Activated naive CD4-positive, alpha-beta T cell treated with anti-CD3 and anti-CD28 coated beads, Interleukin-2, amount 50 U/mL, for 24 hours (primary cell): ENCODE results near the gene GRB14.
"Not testable (repeated sequence)": the region's sequence is repeated elsewhere in the genome, so short reads cannot be mapped to it uniquely, and the experiment has no call there.

Experiments used
- H3K27ac Mint-ChIP-seq: one replicate; pipeline ENCODE4 v1.8.0; 2021; ENCODE audit warnings: mild to moderate bottlenecking, mixed read lengths
- H3K27me3 Mint-ChIP-seq: one replicate; pipeline ENCODE4 v1.8.0; 2021; ENCODE audit warnings: mixed read lengths
- H3K36me3 Mint-ChIP-seq: one replicate; pipeline ENCODE4 v1.8.0; 2021; ENCODE audit warnings: mixed read lengths
- H3K4me1 Mint-ChIP-seq: one replicate; pipeline ENCODE4 v1.8.0; 2021; ENCODE audit warnings: mixed read lengths
- H3K4me3 Mint-ChIP-seq: one replicate; pipeline ENCODE4 v1.8.0; 2021; ENCODE audit warnings: mild to moderate bottlenecking, mixed read lengths
- H3K9me3 Mint-ChIP-seq: one replicate; pipeline ENCODE4 v1.8.0; 2021; ENCODE audit warnings: mixed read lengths

GRB14 gene

DNA sequence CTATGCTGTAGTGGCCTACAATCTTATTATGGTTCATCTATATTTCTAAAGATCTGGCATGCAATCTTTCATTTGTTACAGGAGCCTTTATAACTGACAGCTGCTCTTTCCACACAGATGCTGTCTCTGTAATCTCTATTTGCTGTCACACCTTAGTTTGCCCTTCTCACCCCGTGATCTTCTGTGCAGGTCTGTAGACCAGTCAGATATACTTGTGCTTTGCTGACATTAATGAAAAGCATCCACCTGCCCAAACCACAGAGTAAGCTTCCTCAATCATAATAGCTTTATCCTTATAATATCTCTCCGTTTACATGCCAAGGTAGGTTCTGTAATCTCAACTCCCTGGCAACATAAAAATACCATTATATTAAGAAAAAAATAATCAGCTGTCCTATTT, 122.4 kb downstream of the GRB14 start:
- Mint-ChIP-seq H3K27ac (no peak overlapping the region), H3K4me3 (no peak overlapping the region), H3K27me3 (no peaks in the 10 kb centered on the region), H3K4me1 (no peaks in the 10 kb centered on the region), H3K9me3 (no peaks in the 10 kb centered on the region), H3K36me3 (no peaks in the 10 kb centered on the region)

DNA sequence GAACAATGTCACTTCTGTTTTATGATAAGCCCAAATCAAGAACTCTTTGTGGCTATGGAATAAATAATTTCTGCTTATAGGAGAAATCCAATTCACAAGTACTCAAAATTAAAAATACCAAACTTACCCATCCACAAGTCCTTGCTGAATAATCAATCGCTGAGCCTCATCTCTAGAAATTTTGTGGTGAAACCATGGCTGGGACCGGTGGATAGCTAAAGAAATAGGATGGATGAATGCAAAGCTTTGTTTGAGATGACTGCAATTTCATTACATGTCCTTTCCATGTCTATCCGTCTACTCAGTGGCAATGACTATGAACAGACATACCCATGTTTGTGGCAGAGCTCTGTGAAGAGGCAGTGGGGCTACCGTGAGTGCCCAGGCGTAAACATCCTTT, 124.4 kb downstream of the GRB14 start:
- Mint-ChIP-seq H3K27me3 (no peaks in the 10 kb centered on the region), H3K9me3 (no peaks in the 10 kb centered on the region), H3K36me3 (no peaks in the 10 kb centered on the region), H3K27ac (no peak overlapping the region), H3K4me1 (no peaks in the 10 kb centered on the region), H3K4me3 (no peak overlapping the region)

DNA sequence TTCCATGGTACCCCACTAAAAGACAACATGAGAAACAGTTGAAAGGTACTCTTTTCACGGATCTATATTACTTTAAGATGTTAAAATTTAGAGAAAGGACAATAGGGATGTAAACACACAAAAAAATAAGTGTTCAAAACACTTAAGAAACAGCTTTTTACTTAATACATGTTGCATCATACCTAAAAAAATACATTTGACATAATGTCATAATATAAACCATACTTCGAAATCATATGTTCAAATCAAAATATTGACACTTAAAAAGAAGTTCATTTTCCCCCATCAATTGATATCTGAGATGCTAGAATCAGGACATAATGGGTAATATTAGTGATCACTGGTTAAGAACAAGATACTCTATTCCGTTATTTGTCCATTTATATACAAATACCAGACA, 124.9 kb downstream of the GRB14 start:
- H3K4me1 Mint-ChIP-seq: no peaks in the 10 kb centered on the region
- no peaks in the 10 kb centered on the region for H3K36me3 Mint-ChIP-seq
- no peaks in the 10 kb centered on the region for H3K9me3 Mint-ChIP-seq
- no peaks in the 10 kb centered on the region for H3K27me3 Mint-ChIP-seq
- no peak overlapping the region for H3K4me3 Mint-ChIP-seq
- no peak overlapping the region for H3K27ac Mint-ChIP-seq

DNA sequence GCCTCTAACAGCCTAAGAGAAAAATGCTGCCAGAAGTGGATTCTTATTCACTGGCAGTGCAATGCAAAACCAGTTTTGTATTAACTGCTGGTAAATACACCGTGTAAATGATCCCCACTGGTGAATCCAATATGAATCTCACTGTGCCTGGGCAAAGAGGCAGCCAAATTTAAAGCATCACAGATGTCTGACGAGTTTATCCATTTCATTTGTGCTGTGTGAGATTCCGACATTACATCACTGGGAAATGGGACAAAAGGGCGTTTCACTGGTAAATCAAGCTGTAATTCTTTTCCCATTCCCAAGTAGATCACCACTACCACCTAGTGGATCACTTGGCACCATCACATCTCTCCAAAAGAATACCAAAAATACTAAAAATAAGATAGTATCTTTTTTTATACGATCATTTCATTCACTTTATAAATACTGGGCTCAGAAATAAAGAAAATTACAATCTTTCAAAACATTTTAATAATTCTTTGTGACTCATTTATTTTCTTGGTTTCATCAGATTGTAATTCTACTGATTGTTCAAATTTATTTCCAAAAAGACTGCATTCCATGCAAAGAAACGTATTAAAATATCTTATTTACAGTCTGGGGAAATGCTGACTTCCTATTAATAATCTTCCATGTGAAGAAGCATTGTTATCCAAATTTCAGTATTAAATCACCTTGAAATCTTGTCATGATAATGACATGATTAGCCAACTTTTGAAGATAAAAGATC, 125.6 kb downstream of the GRB14 start:
- Mint-ChIP-seq H3K9me3 (no peaks in the 10 kb centered on the region), H3K4me3 (no peak overlapping the region), H3K27ac (no peak overlapping the region), H3K36me3 (no peaks in the 10 kb centered on the region), H3K4me1 (no peaks in the 10 kb centered on the region), H3K27me3 (no peaks in the 10 kb centered on the region)

DNA sequence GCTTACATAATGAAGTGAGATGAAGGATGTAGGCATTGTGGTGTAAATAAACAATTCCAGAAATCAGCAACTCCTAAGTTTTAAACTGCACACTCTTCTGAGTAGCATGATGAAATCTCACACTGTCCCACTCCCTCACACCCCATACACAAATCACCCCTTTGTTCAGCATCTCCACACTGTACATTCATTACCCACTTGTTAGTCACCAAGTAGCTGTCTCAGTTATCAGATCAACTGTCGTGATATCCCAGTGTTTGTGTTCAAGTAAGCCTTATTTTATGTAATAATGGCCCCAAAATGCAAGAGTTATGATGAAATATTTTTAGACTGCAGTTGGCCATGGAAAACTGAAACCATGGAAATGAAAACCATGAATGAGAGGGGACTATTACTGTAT, 135.7 kb downstream of the GRB14 start:
- Mint-ChIP-seq H3K4me3 (no peak overlapping the region), H3K9me3 (no peaks in the 10 kb centered on the region), H3K27ac (no peak overlapping the region), H3K27me3 (no peaks in the 10 kb centered on the region), H3K4me1 (no peaks in the 10 kb centered on the region), H3K36me3 (no peaks in the 10 kb centered on the region)

DNA sequence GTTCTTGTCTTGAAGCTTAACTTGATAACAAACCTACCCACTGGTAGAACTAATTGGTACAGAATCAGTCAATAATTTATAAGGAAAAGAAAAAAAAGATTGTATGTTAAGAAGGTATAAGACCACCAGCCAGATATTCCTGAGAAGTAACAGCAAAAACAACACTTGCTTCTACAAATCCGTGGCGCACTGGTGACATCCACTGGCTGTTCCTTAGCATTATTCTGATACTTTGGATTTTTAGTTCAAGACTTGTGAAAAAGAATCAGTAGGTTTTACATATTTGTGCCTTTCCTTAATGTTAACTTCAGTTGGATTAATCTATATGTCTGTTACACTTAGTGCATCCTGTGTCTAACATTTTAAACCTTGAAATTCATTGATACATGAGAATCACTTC, 141.8 kb downstream of the GRB14 start:
- H3K27ac Mint-ChIP-seq: no peak overlapping the region
- H3K4me1 Mint-ChIP-seq: no peaks in the 10 kb centered on the region
- no peaks in the 10 kb centered on the region for H3K36me3 Mint-ChIP-seq
- H3K27me3 Mint-ChIP-seq: no peaks in the 10 kb centered on the region
- no peaks in the 10 kb centered on the region for H3K9me3 Mint-ChIP-seq
- no peak overlapping the region for H3K4me3 Mint-ChIP-seq

DNA sequence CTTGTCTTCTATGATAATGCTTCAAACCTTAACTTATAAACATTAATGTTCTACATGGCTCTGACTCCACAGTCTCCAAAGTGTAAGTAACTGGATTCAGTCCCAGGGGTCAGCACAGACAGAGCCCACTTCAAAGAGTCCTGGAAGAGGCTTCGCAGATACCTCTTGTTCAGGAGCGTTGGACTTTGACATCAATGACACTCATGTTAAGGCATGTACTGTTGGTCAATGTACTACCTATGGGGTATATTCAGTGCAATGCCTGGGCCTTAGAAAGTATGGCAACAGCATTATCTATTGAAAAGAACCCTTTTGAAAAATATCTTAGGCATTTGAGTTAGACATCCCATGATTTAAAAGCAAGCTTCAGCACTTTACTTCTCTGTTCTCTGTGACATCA, 143.1 kb downstream of the GRB14 start:
- Mint-ChIP-seq H3K9me3 (no peaks in the 10 kb centered on the region), H3K4me1 (no peaks in the 10 kb centered on the region), H3K27me3 (no peaks in the 10 kb centered on the region), H3K4me3 (no peak overlapping the region), H3K36me3 (no peaks in the 10 kb centered on the region), H3K27ac (no peak overlapping the region)

DNA sequence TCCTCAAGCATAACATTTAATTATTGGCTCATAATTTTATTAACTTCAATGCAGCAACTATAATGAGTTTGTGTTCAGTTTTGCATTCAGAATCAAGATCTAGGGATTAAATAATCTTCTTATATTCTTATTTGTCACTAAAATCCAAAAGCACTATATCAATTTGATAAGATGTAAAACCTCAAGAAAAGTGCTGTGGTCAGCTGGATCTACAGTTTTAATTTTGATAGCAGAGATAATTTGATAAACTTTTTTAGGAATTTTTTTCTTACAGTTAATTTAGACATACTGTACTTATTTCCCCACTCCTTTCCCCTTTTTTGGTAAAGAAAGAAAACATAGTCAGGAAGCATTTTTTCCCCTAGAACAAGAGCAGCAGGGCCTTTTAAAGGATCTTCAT, 146.4 kb downstream of the GRB14 start:
- Mint-ChIP-seq H3K27ac (no peak overlapping the region), H3K4me3 (no peak overlapping the region), H3K9me3 (peaks cover 8% of the 10 kb centered on the region), H3K36me3 (no peaks in the 10 kb centered on the region), H3K27me3 (no peaks in the 10 kb centered on the region), H3K4me1 (no peaks in the 10 kb centered on the region)

DNA sequence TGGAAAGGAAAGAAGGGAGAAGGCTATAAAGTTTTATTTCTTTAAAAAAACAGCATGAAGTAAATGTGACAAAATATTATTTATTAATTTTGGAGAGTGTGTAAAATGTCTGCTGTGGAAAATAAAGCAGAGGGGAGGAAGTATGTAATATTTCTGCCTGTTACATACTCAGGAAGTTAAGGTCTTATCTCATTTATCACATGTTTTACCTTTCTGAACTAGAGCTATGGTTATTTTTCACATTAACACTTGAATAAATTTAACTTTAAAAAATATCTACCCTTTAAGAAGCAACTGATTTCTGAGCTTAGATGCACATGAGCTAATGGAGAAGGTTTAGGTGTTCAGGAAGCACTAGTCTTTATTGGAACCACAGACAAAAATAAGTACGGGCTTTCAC, 148.3 kb downstream of the GRB14 start:
- Mint-ChIP-seq H3K27ac (no peak overlapping the region), H3K27me3 (no peaks in the 10 kb centered on the region), H3K4me3 (no peak overlapping the region), H3K4me1 (no peaks in the 10 kb centered on the region), H3K9me3 (peaks cover 8% of the 10 kb centered on the region), H3K36me3 (no peaks in the 10 kb centered on the region)

DNA sequence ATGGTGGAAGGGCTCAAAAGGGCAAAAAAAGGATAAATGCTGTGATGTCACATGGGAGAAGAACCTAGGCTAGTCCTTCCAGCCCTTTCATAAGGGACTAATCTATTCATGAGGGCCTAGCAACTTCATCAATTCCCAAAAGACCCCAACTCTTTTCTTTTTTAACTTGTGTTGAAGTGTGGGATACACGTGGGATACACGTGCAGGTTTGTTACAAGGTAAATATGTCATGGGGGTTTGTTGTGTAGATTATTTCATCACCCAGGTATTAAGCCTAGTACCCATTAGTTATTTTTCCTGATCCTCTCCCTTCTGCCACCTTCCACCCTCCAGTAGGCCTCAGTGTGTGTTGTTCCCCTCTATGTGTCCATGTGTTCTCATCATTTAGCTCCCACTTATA, 156.2 kb downstream of the GRB14 start:
- not testable (repeated sequence) for H3K27me3 Mint-ChIP-seq, H3K9me3 Mint-ChIP-seq, H3K27ac Mint-ChIP-seq, H3K36me3 Mint-ChIP-seq, H3K4me1 Mint-ChIP-seq, H3K4me3 Mint-ChIP-seq

DNA sequence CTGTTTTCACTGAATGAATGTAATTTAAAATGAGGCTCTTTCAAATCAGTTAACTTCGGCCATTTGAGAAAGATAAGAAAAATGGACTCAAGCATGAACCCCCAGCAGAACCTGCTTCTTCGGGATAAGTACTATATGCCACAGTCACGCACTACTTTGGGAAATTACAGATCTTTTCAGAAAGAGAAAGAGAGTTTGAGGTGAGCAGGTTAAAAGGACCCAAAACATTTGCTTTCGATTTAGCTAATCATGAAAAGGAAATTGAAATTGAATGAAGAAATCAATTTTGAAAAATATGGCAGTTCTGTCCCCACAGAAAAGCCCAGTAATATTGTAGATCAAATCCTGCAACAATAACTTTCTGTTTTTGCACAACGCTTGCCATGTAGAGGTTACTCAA, 156.9 kb downstream of the GRB14 start:
- Mint-ChIP-seq H3K9me3 (peaks cover 6% of the 10 kb centered on the region), H3K4me3 (no peak overlapping the region), H3K27me3 (no peaks in the 10 kb centered on the region), H3K4me1 (no peaks in the 10 kb centered on the region), H3K27ac (no peak overlapping the region), H3K36me3 (no peaks in the 10 kb centered on the region)

DNA sequence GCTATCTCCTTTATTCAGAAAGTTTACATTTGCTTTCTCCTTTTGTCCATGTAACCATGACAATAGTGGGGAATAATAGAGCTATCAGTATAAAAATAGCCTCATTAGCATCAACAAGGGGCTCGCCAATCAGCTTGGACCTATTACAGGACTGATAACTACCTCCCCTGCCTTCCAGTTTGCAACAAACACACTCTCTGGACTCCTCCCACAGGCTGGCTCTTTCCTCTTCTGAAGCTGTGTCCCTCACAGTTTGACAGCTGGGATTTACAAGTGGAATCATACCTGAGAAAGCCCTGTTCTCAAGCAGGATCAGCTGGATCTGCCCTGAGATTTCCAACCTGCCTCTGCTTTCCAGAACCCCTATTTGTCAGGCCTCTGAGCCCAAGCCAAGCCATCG, 162.5 kb downstream of the GRB14 start:
- Mint-ChIP-seq H3K27ac (no peak overlapping the region), H3K9me3 (peaks cover 6% of the 10 kb centered on the region), H3K4me1 (no peaks in the 10 kb centered on the region), H3K4me3 (no peak overlapping the region), H3K27me3 (no peaks in the 10 kb centered on the region), H3K36me3 (no peaks in the 10 kb centered on the region)

DNA sequence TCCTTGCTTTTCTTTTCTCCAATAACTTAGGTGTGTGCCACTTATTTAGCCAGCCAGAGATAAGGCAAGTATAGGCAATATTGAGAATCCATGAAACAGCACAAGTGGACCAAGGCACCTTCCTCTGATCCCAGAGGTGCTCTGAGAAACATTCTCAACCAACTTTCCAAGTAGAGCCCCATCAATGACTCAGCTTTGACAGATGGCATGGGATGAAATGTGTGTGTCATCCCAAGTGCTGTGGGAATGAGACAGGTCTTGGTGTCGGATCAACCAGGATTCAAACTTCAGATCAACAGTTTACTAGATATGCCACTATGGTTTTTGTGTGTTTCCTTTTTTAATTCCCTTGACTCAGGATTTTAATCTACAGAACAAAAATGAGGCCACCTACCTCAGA, 164.0 kb downstream of the GRB14 start:
- Mint-ChIP-seq H3K36me3 (no peaks in the 10 kb centered on the region), H3K9me3 (peaks cover 6% of the 10 kb centered on the region), H3K27ac (no peak overlapping the region), H3K27me3 (no peaks in the 10 kb centered on the region), H3K4me3 (no peak overlapping the region), H3K4me1 (no peaks in the 10 kb centered on the region)

DNA sequence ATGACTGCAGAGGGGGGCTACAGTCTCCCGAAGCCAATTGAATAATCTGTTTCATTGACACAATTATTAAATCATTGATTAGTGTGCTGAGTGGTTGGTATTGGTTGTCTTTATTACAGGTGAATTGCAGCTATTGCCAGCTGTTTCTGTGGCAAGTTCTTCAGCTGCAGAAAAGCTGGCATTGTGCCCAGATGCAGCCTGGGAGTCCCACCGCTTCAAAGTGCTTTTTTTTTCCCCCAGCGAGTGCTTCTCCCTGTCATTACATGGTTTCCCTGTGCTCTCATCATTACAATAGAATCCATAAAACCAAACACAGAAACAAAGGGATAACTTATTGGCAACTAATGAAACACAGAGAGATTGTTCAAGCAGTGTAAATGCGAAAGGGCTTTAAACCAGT, 164.7 kb downstream of the GRB14 start:
- Mint-ChIP-seq H3K27ac (no peak overlapping the region), H3K4me1 (no peaks in the 10 kb centered on the region), H3K27me3 (no peaks in the 10 kb centered on the region), H3K9me3 (peaks cover 6% of the 10 kb centered on the region), H3K4me3 (no peak overlapping the region), H3K36me3 (no peaks in the 10 kb centered on the region)

DNA sequence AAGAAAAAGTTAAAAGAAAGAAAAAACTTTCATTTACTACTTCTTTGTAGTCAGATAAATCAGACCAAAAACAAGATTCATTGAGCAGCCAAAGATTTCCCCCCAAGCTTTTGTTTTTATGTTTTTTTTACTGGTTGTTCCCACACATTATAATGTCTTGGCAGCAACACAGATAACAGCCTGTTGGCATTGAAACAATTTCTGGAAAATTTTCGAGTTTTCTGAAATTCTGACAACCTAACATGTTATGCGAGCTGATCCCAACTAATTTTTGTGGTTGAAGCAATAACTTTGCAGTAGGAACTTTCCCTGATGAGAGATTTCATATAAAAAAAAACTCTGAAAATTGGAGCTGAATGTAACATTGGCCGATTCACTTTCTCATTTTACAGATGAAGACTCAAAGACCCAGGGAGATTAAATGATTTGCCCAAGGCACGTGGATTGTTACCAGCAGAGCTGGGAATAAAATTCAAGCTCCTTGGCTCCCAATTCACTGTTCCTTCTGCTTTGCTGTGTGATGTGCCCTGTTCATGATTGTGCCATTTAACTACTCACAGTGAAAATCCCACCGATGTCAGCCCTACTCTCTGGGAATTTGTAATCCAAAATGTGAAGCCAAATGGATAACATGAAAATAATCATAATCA, 167.5 kb downstream of the GRB14 start:
- H3K9me3 Mint-ChIP-seq: no peaks in the 10 kb centered on the region
- no peaks in the 10 kb centered on the region for H3K27me3 Mint-ChIP-seq
- H3K36me3 Mint-ChIP-seq: no peaks in the 10 kb centered on the region
- H3K4me1 Mint-ChIP-seq: no peaks in the 10 kb centered on the region
- H3K27ac Mint-ChIP-seq: no peak overlapping the region
- H3K4me3 Mint-ChIP-seq: no peak overlapping the region

DNA sequence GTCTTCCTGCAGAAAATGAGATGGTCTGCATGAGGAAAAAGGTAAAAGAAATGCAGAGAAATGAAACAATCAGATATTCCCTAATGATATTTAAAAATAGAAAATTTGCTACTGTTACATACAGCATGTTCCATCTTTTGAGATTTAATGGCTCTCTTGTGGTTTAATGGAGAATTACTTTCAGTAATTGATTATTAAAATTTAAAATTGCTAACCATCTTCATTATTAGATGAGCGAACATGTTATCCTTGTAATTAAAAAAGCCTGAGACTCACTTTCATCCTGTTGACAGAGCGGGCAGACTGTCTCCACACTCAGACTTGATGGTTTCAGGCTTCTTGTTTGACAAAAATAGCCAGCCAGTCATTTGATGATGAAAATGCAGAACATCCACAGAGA, 171.0 kb downstream of the GRB14 start:
- Mint-ChIP-seq H3K4me3 (no peak overlapping the region), H3K36me3 (no peaks in the 10 kb centered on the region), H3K9me3 (no peaks in the 10 kb centered on the region), H3K4me1 (no peaks in the 10 kb centered on the region), H3K27ac (no peak overlapping the region), H3K27me3 (no peaks in the 10 kb centered on the region)

DNA sequence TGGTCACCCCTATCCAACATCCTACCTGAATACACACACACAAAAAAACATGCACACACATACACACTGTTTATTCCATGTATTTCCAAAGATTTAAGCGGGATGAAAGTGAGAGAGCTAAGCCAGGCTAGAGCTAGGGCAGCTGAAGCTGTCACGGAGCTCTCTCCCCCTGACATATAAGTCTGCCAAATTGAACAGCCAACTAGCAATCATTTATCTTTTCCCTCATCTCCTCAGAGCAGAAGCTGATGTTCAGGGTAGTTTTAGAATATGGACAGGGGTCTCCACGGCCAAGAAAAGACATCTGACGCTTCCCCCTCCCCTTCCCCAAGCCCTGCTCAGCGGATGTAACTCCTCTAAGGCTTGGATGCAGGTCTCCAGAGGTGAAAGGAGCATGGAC, 171.6 kb downstream of the GRB14 start:
- no peak overlapping the region for H3K27ac Mint-ChIP-seq
- H3K4me1 Mint-ChIP-seq: no peaks in the 10 kb centered on the region
- no peaks in the 10 kb centered on the region for H3K36me3 Mint-ChIP-seq
- no peaks in the 10 kb centered on the region for H3K27me3 Mint-ChIP-seq
- no peak overlapping the region for H3K4me3 Mint-ChIP-seq
- H3K9me3 Mint-ChIP-seq: no peaks in the 10 kb centered on the region
